HG03575 (cell line): ENCODE measurements around the gene VTI1B.

Source experiments
- ATAC-seq: cut with Tn5 transposase; IDR thresholded peaks from one replicate; pipeline ENCODE4 v1.9.1; 2021; ENCODE audit not compliant: unreplicated experiment, insufficient number of reproducible peaks, low FRiP score; ENCODE audit errors: extremely low read depth

Gene VTI1B

DNA sequence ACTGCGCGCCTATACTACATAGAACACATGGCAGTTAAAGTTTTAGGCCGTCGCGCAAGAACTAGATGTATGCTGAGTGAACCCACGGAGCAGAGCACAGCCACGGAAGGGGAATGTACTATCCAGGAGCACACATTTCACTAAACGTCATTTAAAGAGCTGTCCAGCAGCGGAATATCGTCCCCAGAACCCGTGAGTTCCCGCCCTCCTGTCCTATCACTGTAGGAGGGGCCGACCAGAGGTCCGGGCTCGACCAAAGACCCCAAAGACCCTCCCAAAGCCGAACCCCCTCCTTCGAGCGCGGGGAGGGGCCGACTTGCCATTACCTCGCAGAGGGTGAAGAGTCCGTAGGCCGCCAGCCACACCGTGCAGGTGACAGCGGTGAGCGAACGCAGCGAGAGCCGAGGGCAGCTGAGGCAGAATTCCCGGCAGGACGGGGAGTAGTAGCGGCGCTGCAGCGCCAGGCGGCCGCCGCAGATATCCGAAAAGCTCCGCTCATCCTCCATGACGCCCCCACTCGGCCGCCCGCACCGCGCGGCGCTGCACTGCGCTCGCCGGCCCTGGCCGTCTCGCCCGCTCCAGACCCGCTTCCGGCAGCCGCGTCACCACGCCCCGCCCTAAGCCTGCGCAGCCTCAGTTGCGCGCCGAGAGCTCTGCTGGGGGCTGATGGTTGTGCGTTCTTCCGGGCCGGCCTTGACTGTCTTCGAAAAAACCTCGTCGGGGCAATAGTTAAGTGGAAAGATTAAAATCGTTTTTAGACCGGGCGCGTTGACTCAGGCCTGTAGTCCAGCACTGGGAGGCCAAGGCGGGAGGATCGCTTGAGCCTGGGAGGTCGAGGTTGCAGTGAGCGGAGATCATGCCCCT, 74.5 kb downstream of the VTI1B start, which contains the start of gene PIGH:
Gene PIGH (minus strand): TSS at position 571 of the 864 bp plus-strand sequence. CDS start 65 bp downstream, at position 506.
- peak; percentile 38 for ATAC-seq
